Astrocyte of the spinal cord (primary cell): ENCODE results near the gene EME1.
A peak's percentile ranks its signal among the peaks of the same experiment; 100 is the strongest.
"Not testable (repeated sequence)": the region's sequence is repeated elsewhere in the genome, so short reads cannot be mapped to it uniquely, and the experiment has no call there.

Source experiments
- DNase-seq: peaks from one replicate; pipeline ENCODE4 v3.0.0; 2011; ENCODE audit warnings: low read depth, low spot score
- H3K4me3 ChIP-seq: 2 replicates; pipeline ENCODE4 v1.5.1; 2011; ENCODE audit warnings: low read depth, mild to moderate bottlenecking, low read length, moderate library complexity
- in situ Hi-C: cut with HindIII; loops from 2 replicates; pipeline ENCODE4 v1.10.0; 2017; ENCODE audit warnings: low sequenced_read_pairs
- TF ChIP-seq, protein P1 (sequence below): IDR thresholded peaks from 2 replicates; pipeline ENCODE4 v1.5.1; 2012; ENCODE audit warnings: low read depth, mild to moderate bottlenecking, low read length, inconsistent platforms

Gene EME1

DNA sequence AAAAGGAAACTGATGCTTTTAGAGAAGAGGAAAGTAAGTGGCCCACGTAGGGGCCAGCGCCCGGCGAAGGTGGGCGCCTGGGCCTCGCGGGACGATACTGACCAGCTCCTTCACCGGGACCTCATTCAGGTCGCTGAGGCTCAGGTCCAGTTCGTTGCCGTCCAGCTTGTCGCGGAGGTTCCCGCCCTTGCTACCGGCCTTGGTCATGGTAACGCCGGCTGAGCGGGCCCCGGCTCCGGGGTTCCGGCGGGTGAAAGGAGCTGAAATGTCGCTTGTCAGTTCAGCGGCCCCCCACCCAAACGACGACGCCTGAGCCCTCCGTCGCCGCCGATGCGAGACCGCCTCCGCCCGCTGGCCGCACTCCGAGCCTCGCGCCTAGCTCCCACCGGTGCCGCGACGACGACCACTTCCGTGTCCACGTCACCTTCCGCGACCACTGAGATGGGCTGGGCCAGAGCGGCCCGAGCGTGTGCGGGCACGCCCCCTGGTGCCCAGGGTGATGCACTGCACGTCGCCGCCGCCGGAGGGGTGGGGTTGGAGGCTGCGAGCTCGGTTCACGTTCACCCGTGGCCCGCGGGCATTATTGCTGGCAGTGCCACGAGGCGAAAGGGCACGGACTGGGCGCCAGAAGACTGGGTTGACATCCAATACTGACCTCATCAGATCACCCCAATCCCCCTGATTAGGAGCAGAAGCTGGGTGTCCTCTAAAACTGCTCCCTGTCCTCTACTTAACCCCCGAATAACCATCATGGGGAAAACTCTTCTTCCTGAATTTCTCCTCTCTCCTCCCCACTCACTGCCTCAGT is 24.3 kb downstream of the EME1 start, which contains the start of gene LRRC59:
Gene LRRC59, minus strand, starts transcription at position 413 of the 808 bp plus-strand sequence. Its CDS starts 206 bp downstream, at position 207.
- in situ Hi-C loops, result no loop called here
- peak within 1 kb of the TSS; percentile 100 for H3K4me3 ChIP-seq
- TF ChIP-seq, protein P1, sequence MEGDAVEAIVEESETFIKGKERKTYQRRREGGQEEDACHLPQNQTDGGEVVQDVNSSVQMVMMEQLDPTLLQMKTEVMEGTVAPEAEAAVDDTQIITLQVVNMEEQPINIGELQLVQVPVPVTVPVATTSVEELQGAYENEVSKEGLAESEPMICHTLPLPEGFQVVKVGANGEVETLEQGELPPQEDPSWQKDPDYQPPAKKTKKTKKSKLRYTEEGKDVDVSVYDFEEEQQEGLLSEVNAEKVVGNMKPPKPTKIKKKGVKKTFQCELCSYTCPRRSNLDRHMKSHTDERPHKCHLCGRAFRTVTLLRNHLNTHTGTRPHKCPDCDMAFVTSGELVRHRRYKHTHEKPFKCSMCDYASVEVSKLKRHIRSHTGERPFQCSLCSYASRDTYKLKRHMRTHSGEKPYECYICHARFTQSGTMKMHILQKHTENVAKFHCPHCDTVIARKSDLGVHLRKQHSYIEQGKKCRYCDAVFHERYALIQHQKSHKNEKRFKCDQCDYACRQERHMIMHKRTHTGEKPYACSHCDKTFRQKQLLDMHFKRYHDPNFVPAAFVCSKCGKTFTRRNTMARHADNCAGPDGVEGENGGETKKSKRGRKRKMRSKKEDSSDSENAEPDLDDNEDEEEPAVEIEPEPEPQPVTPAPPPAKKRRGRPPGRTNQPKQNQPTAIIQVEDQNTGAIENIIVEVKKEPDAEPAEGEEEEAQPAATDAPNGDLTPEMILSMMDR, result peak; percentile 93
- DNase-seq, result peak; percentile 78

DNA sequence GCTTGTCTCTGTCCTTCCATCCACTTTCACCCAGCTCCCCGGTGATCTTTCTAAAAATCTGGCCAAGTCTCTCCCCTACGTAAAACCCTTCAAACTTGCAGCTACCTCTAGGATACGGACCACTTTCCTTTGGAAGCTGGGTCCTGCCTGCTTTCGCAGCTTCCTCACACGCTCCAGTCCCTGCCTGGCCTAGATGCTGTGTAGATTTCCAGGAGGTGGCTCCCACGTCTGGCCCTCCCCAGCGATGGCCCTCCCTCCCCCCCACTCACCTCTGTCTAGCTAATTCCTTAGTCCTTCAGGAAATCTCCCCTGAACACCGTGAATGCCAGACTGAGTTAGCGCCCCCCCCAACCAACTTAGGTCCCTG is 24.9 kb downstream of the EME1 start:
- TF ChIP-seq, protein P1, result no peak
- no peak overlapping the region for H3K4me3 ChIP-seq
- in situ Hi-C loops, result no loop called here
- DNase-seq, result no peak

DNA sequence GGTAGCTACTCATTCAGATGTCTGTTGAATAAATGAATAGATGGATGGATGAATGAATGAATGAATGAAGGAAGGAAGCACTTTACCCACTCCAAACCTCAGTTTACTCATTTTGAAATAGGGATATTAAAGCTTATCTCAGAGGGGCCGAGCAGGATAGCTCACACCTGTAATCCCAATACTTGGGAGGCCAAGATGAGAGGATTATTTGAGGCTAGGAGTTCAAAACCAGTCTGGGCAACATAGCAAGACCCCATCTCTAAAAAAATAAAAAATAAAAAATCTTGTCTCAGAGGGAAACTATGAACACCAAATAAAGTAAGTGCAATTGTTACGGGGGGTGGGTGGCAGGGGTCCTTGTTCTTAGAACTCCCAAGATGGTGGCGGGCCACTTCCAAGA is 25.6 kb downstream of the EME1 start:
- in situ Hi-C loops, H3K4me3 ChIP-seq, DNase-seq: not testable (repeated sequence)

DNA sequence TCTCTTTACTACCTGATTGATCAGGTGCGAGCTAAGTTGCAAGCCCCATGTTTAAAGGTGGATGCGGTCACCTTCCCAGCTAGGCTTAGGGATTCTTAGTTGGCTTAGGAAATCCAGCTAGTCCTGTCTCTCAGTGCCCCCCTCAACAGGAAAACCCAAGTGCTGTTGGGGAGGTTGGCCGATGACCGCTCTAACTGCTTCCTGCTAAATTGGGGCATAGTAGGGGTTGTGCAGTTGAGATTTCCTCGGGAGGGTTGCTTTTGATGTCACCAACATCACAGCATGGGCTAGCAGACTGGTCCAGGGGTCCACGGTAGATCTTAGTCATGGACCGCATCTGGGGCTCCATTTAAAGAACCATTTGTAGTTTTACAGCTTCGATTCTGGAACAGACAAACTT is 26.6 kb downstream of the EME1 start:
- in situ Hi-C loops, DNase-seq, H3K4me3 ChIP-seq: not testable (repeated sequence)

DNA sequence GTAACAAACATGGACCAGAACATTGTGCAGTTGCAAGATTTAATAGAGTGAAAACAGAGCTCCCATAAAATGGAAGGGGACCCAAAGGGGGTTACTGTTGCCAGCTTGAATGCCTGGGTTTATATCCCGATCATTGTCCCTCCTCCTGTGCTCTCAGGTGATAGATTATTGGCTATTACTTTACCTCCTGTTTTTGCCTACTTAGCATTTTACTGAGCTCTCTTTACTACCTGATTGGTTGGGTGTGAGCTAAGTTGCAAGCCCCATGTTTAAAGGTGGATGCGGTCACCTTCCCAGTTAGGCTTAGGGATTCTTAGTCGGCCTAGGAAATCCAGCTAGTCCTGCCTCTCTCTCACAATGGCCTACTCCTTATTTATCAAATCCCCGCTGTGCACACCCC is 32.3 kb downstream of the EME1 start:
- DNase-seq, H3K4me3 ChIP-seq, in situ Hi-C loops: not testable (repeated sequence)

DNA sequence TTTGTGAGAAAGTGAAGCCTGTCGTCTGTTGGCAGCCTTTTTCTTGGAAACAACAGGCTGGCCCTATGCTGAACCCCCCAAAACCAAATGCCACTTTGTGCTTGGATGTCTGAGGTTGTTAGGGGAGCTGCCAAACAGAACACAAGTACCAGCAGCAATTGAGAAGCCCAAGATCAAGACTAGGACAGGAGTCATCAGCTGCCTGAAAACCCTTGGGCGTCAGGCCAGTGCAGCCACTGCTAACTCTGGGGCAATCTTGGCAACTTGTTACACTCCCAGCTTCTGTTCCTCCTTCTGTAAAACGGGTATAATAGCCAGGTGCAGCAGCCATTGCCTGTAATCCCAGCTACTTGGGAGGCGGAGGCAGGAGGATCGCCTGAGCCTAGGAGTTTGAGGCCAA is 33.5 kb downstream of the EME1 start:
- TF ChIP-seq, protein P1, result no peak
- no peak for DNase-seq
- no peak overlapping the region for H3K4me3 ChIP-seq
- in situ Hi-C loops, result no loop called here

DNA sequence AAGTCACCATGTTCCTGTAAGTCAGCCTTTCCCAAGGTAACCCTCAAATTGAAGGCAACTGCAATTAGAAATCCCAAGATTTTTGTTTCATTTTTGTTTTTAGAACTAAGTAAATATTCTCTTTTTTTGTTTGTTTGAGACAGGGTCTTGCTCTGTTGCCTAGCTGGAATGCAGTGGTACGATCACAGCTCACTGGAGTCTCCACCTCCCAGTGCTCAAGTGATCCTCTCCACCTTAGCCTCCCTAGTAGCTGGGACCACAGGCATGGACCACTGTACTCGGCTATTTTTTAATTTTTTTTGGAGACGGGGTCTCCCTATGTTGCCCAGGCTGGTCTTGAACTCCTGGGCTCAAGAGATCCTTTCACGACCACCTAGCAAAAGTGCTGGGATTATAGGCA is 34.9 kb downstream of the EME1 start:
- DNase-seq, result no peak
- H3K4me3 ChIP-seq, result no peak overlapping the region
- TF ChIP-seq, protein P1, result no peak
- in situ Hi-C loops, result no loop called here

DNA sequence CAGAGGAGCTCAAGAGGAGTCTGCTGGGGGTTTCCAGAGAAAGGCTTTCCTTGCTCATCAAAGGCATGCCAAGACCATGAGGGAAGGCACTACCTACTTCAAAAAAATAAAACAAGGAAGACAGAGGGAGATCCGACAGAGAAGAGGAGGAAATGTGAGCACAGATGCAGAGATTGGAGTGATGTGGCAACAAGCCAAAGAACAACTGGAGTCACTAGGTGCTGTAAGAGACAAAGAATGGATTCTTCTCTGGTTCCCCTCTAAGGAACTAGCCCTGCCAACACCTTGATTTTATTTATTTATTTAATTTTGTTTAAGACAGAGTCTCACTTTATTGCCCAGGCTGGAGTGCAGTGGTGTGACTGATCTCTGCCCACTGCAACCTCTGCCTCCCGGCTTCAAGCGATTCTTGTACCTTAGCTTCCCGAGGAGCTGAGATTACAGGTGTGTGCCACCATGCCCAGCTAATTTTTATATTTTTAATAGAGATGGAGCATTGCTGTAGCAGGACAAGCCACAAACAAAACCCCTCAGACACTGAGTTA is 39.2 kb downstream of the EME1 start:
- no peak for DNase-seq
- TF ChIP-seq, protein P1, result no peak
- no peak overlapping the region for H3K4me3 ChIP-seq
- in situ Hi-C loops, result no loop called here
